HFF-Myc (cell line): ENCODE results near the gene SIAH2.
A peak's percentile ranks its signal among the peaks of the same experiment; 100 is the strongest.

Experiments
- DNase-seq: peaks from one replicate; pipeline ENCODE4 v3.0.0-alpha.2; 2011; ENCODE audit warnings: low read depth; ENCODE audit errors: extremely low read depth
- H3K4me3 ChIP-seq: replicated peaks from 2 replicates; pipeline ENCODE4 v1.5.1; 2011; ENCODE audit warnings: low read depth, mild to moderate bottlenecking, control low read depth, low read length
- CTCF ChIP-seq: IDR thresholded peaks from 2 replicates; pipeline ENCODE4 v1.5.1; 2012; ENCODE audit warnings: mild to moderate bottlenecking, low read depth, low read length, control low read depth; ENCODE audit errors: missing control alignments

SIAH2 gene

GRCh38 chr3:150729682-150730360, 33.1 kb downstream of the SIAH2 start:
- H3K4me3 ChIP-seq, result no peak overlapping the region
- no peak for DNase-seq
- no peak for TF ChIP-seq CTCF

- H3K4me3 ChIP-seq, result no peak overlapping the region
- TF ChIP-seq CTCF, result no peak
- DNase-seq, result no peak
Observed at GRCh38 chr3:150727653-150728502, 35.1 kb downstream of the SIAH2 start.

GRCh38 chr3:150725548-150725947, 37.4 kb downstream of the SIAH2 start:
- H3K4me3 ChIP-seq, result no peak overlapping the region
- no peak for TF ChIP-seq CTCF
- DNase-seq, result no peak

GRCh38 chr3:150723946-150724345, 39.0 kb downstream of the SIAH2 start:
- no peak for TF ChIP-seq CTCF
- H3K4me3 ChIP-seq, result no peak overlapping the region
- DNase-seq, result no peak

GRCh38 chr3:150722267-150722666, 40.7 kb downstream of the SIAH2 start:
- no peak for DNase-seq
- TF ChIP-seq CTCF, result no peak
- no peak overlapping the region for H3K4me3 ChIP-seq

- DNase-seq, result peak; percentile 32
- peak; percentile 60 for TF ChIP-seq CTCF
- no peak overlapping the region for H3K4me3 ChIP-seq
Observed at GRCh38 chr3:150721285-150722130, 41.5 kb downstream of the SIAH2 start.
